CD4-positive, alpha-beta T cell (primary cell): ENCODE results near the gene THSD1. TPM values are rescaled to one million over a fixed set of nuclear protein-coding genes. Genes with fewer than 3 reads are reported as not detected.

Experiments
- ATAC-seq: fragments of 200-7000 bp; cut with Tn5 transposase; one replicate; pipeline ENCODE4 v1.10.0; 2022; ENCODE audit warnings: mild to moderate bottlenecking; ENCODE audit not compliant: poor library complexity
- CTCF ChIA-PET: fragments of 350-600 bp; sonication (Branson Sonifier 250); formaldehyde crosslinking; loops from one replicate; lab custom pipeline; 2021; ENCODE audit warnings: antibody characterized with exemption, inconsistent platforms; lab: Charles Lee
- POLR2A ChIA-PET: fragments of 350-600 bp; sonication (Branson Sonifier 250); formaldehyde crosslinking; loops from one replicate; lab custom pipeline; 2021; ENCODE audit warnings: antibody characterized with exemption, inconsistent platforms; lab: Charles Lee
- DNase-seq, 14 experiments: peaks; one replicate each; pipeline ENCODE4 v3.0.0-alpha.2; 2013 to 2020; ENCODE audit warnings: mixed read lengths in 2 of 14
- H3K27ac ChIP-seq, 2 donors: one replicate each; pipeline versions ENCODE4 v1.5.1 to v1.7.0; 2013; ENCODE audit warnings: low read length in 2 of 2, low read depth in 1 of 2, mild to moderate bottlenecking in 1 of 2
- H3K27me3 ChIP-seq, 2 experiments: 1 replicate in 1 of 2; 2 replicates in 1 of 2; pipeline versions ENCODE4 v1.6.1 to v1.7.0; 2013; ENCODE audit warnings: low read length in 2 of 2, control low read depth in 1 of 2, mild to moderate bottlenecking in 1 of 2, moderate library complexity in 1 of 2; ENCODE audit not compliant: insufficient read depth in 2 of 2, control insufficient read depth in 1 of 2
- H3K36me3 ChIP-seq: one replicate; pipeline ENCODE4 v1.6.1; 2013; ENCODE audit warnings: low read length, control low read depth; ENCODE audit not compliant: insufficient read depth
- H3K4me1 ChIP-seq: one replicate; pipeline ENCODE4 v1.6.1; 2013; ENCODE audit warnings: low read length, control low read depth; ENCODE audit not compliant: insufficient read depth
- H3K4me3 ChIP-seq: one replicate; pipeline ENCODE4 v1.5.1; 2013; ENCODE audit warnings: mild to moderate bottlenecking, low read length, moderate library complexity
- H3K9me3 ChIP-seq, 2 experiments: 1 replicate in 1 of 2; 2 replicates in 1 of 2; pipeline versions ENCODE4 v1.6.1 to v1.7.0; 2013; ENCODE audit warnings: low read length in 2 of 2, mild to moderate bottlenecking in 2 of 2, control low read depth in 1 of 2, moderate library complexity in 1 of 2; ENCODE audit not compliant: control insufficient read depth in 1 of 2, insufficient read depth in 1 of 2
- H3K27ac Mint-ChIP-seq: one replicate; pipeline ENCODE4 v1.8.0; 2020; ENCODE audit warnings: mixed read lengths
- H3K27me3 Mint-ChIP-seq: one replicate; pipeline ENCODE4 v1.8.0; 2021; ENCODE audit warnings: mixed read lengths
- H3K36me3 Mint-ChIP-seq: one replicate; pipeline ENCODE4 v1.8.0; 2021; ENCODE audit warnings: low read depth, mixed read lengths
- H3K4me1 Mint-ChIP-seq: one replicate; pipeline ENCODE4 v1.8.0; 2021; ENCODE audit warnings: low read depth, mixed read lengths
- H3K4me3 Mint-ChIP-seq: one replicate; pipeline ENCODE4 v1.8.0; 2020; ENCODE audit warnings: mild to moderate bottlenecking, mixed read lengths
- H3K9me3 Mint-ChIP-seq: one replicate; pipeline ENCODE4 v1.8.0; 2020; ENCODE audit warnings: mixed read lengths
- CTCF ChIP-seq: fragments of 200-600 bp; IDR thresholded peaks from one replicate; pipeline ENCODE4 v1.8.0; 2022; ENCODE audit warnings: antibody characterized with exemption, mild to moderate bottlenecking
- intact Hi-C, 2 experiments: fragments of 100-400 bp; cut with DNase I in 1 of 2; cut with micrococcal nuclease in 1 of 2; formaldehyde crosslinking; loops; one replicate each; pipeline versions ENCODE4 v1.15.1 to v1.9.0; 2023 to 2025; cut with DNase I, micrococcal nuclease
- total RNA-seq, 174 experiments: library from RNA in 2 of 174; stranded (reverse) in 2 of 174; gene quantifications; one replicate each; pipeline ENCODE4 v1.2.3 and lab custom pipeline; 2021 to 2026

The THSD1 gene
- total RNA-seq, 2 experiments from 2014 or later: 0.53 to 0.60 TPM

DNA sequence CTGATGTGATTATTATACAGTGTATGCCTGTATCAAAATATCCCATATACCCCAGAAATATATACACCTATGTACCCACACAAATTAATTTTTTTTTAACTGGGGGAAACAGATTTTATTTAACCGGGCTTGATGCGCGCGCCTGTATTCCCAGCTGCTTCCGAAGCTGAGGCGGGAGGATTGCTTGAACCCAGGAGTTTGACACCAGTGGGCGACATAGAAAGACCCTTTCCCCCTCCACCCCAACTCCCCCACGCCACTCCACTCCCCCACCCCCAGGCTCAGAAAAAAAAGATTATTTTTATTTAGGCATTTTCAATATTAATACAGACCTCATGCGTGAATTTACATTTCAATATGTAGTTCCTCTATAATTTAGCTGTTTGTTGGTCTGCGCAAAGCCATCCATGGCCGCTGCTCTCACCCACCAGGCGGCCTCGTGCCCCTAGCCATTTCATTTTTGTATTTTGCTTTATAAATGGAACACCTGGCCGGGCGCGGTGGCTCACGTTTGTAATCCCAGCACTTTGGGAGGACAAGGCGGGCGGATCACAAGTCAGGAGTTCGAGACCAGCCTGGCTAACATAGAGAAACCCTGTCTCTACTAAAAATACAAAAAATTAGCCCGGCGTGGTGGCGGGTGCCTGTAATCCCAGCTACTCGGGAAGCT lies 45.3 kb upstream of the THSD1 start:
- H3K4me3 ChIP-seq: no peak overlapping the region
- Mint-ChIP-seq H3K27ac (peak overlapping the region; percentile 79), H3K27me3 (no peaks in the 10 kb centered on the region), H3K36me3 (peaks cover 27% of the 10 kb centered on the region), H3K4me1 (peaks cover 58% of the 10 kb centered on the region), H3K4me3 (peak overlapping the region; percentile 94), H3K9me3 (no peaks in the 10 kb centered on the region)
- ATAC-seq (no peak), DNase-seq (no peak)
- ChIA-PET POLR2A (interaction anchor here (0.6 to 2.4 kb wide), 5 partner anchors 166 to 998 kb away, joined by 3 to 19 read pairs (median 5); partner anchors contain the start of genes INTS6 and SUGT1), CTCF (interaction anchor here (0.6 to 3.3 kb wide), 24 partner anchors 8 to 292 kb away, joined by 3 to 24 read pairs (median 6); partner anchors contain the start of genes NEK3 and SUGT1)
- no peaks in the 10 kb centered on the region for H3K27me3 ChIP-seq
- TF ChIP-seq CTCF: no peak
- peaks cover 25% of the 10 kb centered on the region for H3K4me1 ChIP-seq
- no peaks in the 10 kb centered on the region for H3K9me3 ChIP-seq
- intact Hi-C loops: loop anchor here (5.0 to 10.0 kb wide), 6 partner anchors 201 to 996 kb away; partner anchors contain the start of genes INTS6 (in 2 of the 2), NEK3 (in 1 of the 2), SUGT1 (in 1 of the 2) and WDFY2 (in 1 of the 2)
- no peaks in the 10 kb centered on the region for H3K36me3 ChIP-seq
- no peak overlapping the region for H3K27ac ChIP-seq

GRCh38 chr13:52450793-52451116 lies 44.8 kb upstream of the THSD1 start:
- Mint-ChIP-seq H3K27ac (peak overlapping the region; percentile 79), H3K36me3 (peaks cover 24% of the 10 kb centered on the region), H3K4me3 (peak overlapping the region; percentile 94), H3K9me3 (no peaks in the 10 kb centered on the region), H3K27me3 (no peaks in the 10 kb centered on the region), H3K4me1 (peaks cover 56% of the 10 kb centered on the region)
- POLR2A ChIA-PET: interaction anchor here (0.6 to 2.4 kb wide), 5 partner anchors 167 to 998 kb away, joined by 3 to 19 read pairs (median 5); partner anchors contain the start of genes INTS6 and SUGT1
- ATAC-seq (no peak), DNase-seq (no peak)
- Histone ChIP-seq H3K27me3 (no peaks in the 10 kb centered on the region), H3K4me3 (no peak overlapping the region), H3K27ac (no peak overlapping the region), H3K36me3 (no peaks in the 10 kb centered on the region), H3K4me1 (peaks cover 25% of the 10 kb centered on the region), H3K9me3 (no peaks in the 10 kb centered on the region)
- intact Hi-C loops: loop anchor here (5.0 to 10.0 kb wide), 6 partner anchors 202 to 996 kb away; partner anchors contain the start of genes INTS6 (in 2 of the 2), NEK3 (in 1 of the 2), SUGT1 (in 1 of the 2) and WDFY2 (in 1 of the 2)
- TF ChIP-seq CTCF: peak; percentile 57
- CTCF ChIA-PET: interaction anchor here (0.6 to 3.3 kb wide), 24 partner anchors 9 to 292 kb away, joined by 3 to 24 read pairs (median 6); partner anchors contain the start of genes NEK3 and SUGT1

GRCh38 chr13:52450012-52450792 lies 44.2 kb upstream of the THSD1 start, which contains the start of gene VPS36:
Gene VPS36, minus strand, starts transcription at chr13:52450634. Its CDS starts 40 bp downstream, at chr13:52450594.
- intact Hi-C loops: loop anchor here (5.0 to 10.0 kb wide), 6 partner anchors 202 to 995 kb away; partner anchors contain the start of genes INTS6 (in 2 of the 2), NEK3 (in 1 of the 2), SUGT1 (in 1 of the 2) and WDFY2 (in 1 of the 2)
- Mint-ChIP-seq H3K9me3 (no peaks in the 10 kb centered on the region), H3K36me3 (peaks cover 21% of the 10 kb centered on the region), H3K27me3 (no peaks in the 10 kb centered on the region), H3K4me1 (peaks cover 55% of the 10 kb centered on the region), H3K27ac (peak within 1 kb of the TSS; percentile 79), H3K4me3 (peak within 1 kb of the TSS; percentile 94)
- ATAC-seq (peak; percentile 58), DNase-seq (peak; percentile 88 to 99 (median 94))
- Histone ChIP-seq H3K27me3 (no peaks in the 10 kb centered on the region), H3K4me1 (peaks cover 25% of the 10 kb centered on the region), H3K27ac (peak within 1 kb of the TSS; percentile 4 to 43), H3K36me3 (no peaks in the 10 kb centered on the region), H3K4me3 (peak within 1 kb of the TSS; percentile 74), H3K9me3 (no peaks in the 10 kb centered on the region)
- CTCF ChIA-PET: interaction anchor here (0.6 to 3.3 kb wide), 26 partner anchors 8 to 291 kb away, joined by 3 to 24 read pairs (median 6); partner anchors contain the start of genes NEK3 and SUGT1
- peak; percentile 98 for TF ChIP-seq CTCF
- POLR2A ChIA-PET: interaction anchor here (0.5 to 2.4 kb wide), 10 partner anchors 9 to 997 kb away, joined by 3 to 19 read pairs (median 4); partner anchors contain the start of genes INTS6 and SUGT1
